OCI-LY3 (cell line): Measurements from ENCODE around the gene VGLL4.

ENCODE experiments used
- CTCF ChIP-seq: fragments of 200-600, 300-600 bp; sonication (generic); IDR thresholded peaks from 2 replicates; pipeline ENCODE4 v1.5.1; 2014; ENCODE audit warnings: antibody characterized with exemption, low read length, low read depth
- EZH2phosphoT487 ChIP-seq: fragments of 200-600 bp; shearing (Covaris generic); IDR thresholded peaks from 2 replicates; pipeline ENCODE4 v1.6.1; 2018; ENCODE audit warnings: antibody characterized with exemption, mixed run types, low read depth

- TF ChIP-seq CTCF, result no peak
- TF ChIP-seq EZH2phosphoT487, result no peak
These were observed 7.8 kb upstream of the VGLL4 start for GRCh38 chr3:11651477-11651876.
